ENCODE data around the gene ARHGAP26.

Gene ARHGAP26

GRCh38 chr5:142784401-142784955 is 14.3 kb downstream of the ARHGAP26 start:
- DNase-seq = no peak

DNA sequence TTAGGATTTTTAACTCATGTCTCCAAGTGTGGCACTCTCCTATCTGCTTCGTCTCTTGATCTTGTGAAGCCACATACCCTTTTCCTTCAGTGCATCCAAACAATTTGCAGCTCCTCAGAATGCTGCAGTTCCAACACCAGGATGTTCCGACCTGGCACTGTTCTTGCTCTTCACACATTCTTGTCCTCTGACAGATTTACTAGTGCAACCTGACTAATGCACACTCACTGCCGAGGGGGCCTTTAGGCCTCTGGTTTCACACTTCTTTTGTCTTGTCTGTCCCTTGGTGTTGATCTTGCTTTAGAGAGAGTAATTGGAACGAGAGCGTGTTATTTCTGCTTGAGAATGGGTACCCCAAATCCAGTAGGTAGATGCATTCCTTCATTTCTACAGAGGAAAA is 15.0 kb downstream of the ARHGAP26 start:
- peak; percentile 14 for DNase-seq

DNA sequence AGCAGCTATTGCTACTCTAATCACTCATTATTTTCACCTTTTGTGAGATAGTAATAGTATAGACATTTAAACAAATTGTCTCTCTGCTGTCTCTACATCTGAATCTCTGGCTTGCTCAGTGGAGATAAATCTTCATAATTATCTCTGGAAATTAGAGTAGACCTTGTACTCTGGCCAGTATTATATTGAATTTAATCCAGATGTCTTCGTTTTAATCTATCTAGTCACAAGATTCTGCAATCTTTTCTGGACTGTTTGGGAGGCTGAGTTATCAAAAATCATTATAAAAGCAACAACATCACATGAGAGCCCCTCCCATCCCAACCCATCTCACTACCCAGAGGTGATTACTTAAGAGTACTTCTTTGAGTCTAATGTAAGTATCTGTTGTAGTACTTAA is 19.0 kb downstream of the ARHGAP26 start:
- DNase-seq = no peak

- DNase-seq = no peak
Observed at GRCh38 chr5:142792012-142792864, 22.1 kb downstream of the ARHGAP26 start.

DNA sequence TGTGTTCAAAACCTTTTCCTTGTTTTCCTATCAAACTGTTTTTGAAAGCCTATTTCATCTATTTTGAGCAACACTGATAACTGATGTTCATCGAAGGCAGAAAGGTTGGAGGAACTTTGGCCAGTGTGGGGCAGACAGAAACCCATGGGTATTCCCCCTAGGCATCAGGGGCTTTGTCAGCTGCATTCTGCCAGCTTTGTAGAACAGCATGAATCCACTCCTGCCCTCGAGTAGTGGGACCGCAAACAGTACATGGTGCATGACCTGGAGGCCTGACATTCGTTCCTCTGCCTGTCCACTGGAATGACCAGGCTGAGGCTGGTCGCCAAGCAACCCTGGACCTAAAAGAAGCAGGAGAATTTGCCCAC is 22.7 kb downstream of the ARHGAP26 start:
- DNase-seq = no peak

GRCh38 chr5:142794537-142794936 is 24.4 kb downstream of the ARHGAP26 start:
- DNase-seq = no peak

GRCh38 chr5:142795251-142795650 is 25.1 kb downstream of the ARHGAP26 start:
- no peak for DNase-seq

DNA sequence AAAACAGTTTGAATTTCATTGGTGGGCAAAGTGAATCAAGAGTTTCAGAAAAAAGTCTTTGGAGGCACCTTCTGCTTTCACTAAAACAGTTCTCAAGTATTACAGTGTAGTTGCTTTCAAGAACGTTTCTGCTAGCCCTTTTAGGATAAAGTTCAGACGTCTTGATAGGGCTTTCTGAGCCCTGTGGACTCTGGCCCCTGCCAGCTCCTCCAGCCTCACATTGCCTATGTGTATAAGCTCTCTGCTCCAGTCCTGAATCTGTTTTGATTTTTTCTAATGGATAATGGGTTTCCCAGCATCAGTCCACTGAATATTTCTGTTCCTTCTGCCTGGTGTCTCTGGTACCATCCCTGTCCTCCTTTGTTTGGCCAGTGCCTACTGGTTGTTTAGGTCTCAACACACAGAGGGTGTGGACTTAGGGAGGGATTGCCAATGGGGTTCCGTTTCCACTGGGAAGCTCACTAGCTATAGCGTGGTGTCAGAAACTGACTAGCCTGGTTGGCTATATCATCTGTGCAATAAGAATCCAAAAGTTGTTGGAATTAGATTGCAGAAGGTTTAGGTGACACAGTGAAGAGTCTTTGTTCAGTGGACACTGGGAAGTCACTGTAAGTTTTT is 26.4 kb downstream of the ARHGAP26 start:
- DNase-seq = no peak

GRCh38 chr5:142797420-142797819 is 27.2 kb downstream of the ARHGAP26 start:
- DNase-seq = no peak

- no peak for DNase-seq
Observed at GRCh38 chr5:142798099-142798770, 28.1 kb downstream of the ARHGAP26 start.

DNA sequence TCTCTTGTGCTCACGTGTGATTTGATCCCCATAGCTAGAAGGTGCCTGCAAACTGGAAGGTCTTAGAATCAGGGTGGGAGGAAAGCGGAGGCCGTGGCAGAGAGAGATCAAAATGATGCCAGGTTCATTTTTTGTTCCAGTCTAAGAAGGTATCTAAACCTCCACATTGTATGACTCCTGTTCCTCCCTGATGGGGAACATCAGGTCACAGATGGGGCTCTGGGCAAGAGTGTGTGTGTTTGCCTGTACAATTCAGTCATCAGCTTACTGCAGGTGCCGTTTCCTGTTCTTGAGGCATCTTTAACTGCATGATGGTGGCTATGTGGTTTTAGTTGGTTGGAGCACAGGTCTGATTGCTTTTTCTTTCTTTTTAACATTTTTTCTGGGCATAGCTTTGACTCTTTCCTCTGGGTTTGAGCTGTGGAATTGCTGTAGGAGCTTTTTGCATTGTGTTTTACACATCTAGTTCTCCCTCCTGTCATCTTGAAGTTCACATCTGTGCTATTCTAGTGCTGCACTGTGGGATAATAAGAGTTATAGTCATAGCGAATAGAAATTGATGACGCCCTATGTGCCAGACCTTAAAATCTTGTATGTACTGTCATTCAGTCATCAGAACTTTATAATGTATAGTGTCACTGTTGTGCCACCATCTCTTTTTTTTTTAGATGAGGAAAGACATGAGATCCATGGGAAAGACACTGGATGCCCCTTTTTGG is 30.8 kb downstream of the ARHGAP26 start:
- no peak for DNase-seq

GRCh38 chr5:142801495-142801871 is 31.3 kb downstream of the ARHGAP26 start:
- DNase-seq = no peak

GRCh38 chr5:142803428-142804125 is 33.4 kb downstream of the ARHGAP26 start:
- no peak for DNase-seq

DNA sequence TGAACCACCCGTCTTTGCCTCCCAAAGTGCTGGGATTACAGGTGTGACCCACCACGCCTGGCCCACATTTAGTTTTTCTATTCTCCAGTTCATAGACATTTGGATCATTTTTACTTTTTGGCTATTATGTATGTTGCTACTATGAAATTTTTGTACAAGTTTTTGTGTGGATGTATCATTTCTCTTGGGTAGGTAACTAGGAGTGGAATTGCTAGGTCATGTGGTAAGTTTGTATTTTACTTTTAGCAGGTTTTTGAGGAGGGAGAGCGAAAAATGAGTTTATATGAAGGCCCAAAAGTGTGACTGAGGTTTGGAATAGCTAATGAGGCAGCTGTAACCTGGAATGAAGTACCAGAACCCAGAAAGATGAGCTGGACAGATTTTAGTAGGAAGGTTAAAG is 35.2 kb downstream of the ARHGAP26 start:
- DNase-seq = no peak

GRCh38 chr5:142806841-142807267 is 36.7 kb downstream of the ARHGAP26 start:
- peak; percentile 28 for DNase-seq

DNA sequence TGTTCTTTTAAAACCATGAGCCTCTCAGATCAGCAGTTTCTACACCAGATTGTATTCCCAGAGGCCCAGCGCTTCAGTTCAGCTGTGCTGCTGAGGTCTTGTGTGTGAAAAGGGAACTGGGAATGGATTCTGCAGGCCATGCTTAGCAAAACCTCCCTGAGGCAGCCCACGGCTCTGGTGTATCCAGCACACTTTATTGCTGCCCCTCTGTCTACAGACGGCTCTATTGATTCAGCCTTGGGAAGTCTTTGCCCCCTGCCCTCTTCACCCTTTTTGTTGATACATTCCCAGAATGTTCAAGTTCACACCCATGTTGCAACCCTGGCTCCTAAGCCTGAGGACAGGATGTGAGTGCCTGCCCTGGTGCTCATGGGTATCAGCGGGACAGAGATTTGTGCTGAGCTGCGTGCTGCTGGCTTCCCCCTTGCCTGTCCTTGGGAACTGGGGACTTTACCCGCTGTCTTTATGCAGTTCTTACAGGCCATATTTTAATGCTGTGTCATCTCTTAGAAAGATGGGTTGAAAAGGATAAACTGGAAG is 37.3 kb downstream of the ARHGAP26 start:
- peak; percentile 42 for DNase-seq

DNA sequence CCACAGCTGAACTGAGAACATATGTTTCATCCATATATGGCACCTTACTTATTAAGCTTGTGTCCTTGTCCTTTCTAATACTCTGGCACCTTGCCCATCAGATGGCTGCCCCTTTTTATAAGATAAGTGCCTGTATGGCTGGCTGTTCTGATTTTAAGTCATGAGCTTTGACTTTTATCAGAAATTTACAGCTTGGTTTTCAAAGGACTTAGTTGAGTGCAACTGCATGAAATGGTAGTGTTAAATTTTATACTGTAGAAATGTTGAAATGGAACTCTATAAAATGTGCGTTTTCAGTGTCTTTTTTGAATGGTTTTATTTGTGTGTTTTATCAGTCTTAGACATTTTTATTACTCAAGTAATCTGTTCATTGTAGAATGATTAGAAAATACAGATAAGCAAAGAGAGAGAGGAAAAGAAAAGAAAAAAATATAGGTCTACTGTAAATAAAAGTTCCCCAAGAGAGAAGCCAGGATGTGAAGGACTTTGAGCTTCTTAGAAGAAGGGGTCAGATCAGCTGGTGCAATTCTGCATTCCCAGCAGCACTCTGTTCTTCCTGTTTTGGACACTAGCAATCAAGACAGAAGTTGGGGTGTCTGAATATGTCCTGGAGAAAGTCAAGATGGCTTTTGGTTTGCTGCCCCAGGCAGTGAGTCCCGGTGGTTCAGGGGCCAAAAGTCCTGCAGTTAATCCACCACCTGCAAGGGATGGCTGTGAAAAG is 38.9 kb downstream of the ARHGAP26 start:
- no peak for DNase-seq

DNA sequence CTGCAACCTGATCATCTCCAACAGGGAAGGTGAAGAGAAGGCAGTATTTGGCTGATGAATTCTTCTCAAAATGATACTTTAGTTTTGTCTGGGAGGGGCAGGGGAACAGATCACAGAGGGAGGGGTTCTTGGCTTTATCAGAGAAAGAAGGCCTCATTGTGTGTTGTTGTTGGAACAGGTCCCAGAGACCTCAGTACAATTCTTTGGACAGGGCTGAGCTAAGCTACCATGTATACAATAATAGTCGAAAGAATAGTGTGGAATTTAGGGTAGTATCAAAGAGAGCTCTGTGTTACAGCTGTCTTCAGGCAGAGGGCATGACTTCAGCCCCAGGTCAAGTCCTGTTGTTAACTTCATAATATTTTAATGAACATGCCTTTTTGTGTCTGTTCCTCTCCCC is 39.9 kb downstream of the ARHGAP26 start:
- DNase-seq = no peak

GRCh38 chr5:142810743-142811290 is 40.6 kb downstream of the ARHGAP26 start:
- DNase-seq = no peak

DNA sequence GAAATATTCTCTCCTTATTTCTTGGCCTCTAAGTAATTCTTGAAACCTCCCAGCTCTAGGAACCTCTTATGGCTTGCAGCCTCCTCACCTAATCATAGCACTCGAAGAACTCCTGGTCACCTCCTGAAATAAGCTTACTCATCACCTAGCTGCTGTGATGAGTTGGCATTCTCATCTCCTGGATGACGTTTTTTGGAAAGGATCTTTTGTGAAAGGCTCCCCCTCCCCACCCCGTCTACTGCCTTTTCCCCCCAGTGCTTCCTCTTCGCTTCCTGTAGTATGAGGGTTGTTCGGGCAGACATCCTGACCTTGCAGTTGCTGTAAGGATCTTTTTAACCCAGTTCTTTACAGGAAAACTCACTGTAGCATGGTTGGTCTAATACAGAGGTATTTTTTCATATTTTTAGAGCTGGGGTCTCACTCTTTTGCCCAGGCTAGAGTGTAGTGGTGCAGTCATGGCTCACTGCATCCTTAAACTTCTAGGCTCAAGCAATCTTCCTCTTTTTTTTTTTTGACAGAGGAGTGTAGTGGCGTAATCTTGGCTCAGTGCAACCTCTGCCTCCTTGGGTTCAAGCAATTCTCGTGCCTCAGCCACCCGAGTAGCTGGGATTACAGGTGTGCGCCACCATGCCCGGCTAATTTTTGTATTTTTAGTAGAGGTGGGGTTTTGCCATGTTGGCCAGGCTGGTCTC is 41.8 kb downstream of the ARHGAP26 start:
- DNase-seq = no peak

Measured in eye (tissue), 1 donor.